ENCODE data around the gene STXBP5L.

Gene STXBP5L

DNA sequence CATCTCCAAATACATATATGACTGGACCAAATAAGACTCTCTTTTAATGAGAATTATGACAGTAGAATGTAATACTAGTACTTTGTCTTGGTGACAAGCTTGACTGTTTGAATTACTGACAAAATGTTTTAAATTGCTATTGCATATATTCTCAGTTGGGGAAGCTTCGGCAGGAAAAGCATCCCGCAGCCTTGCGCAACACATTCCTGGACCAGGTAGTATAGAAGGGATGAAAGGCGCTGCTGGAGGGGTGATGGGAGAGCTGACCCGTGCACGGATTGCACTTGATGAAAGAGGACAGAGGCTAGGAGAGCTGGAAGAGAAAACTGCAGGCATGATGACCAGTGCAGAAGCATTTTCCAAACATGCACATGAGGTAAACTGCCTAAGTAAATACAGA, 510.2 kb downstream of the STXBP5L start:
- no peak for TF ChIP-seq CTCF (IDR thresholded peaks at IDR 0.05; ENCODE audit: control insufficient read depth, extremely low read depth, insufficient read depth)
- H3K4me3 ChIP-seq (ENCODE audit: low read depth, low read length): no peak overlapping the region
- DNase-seq (ENCODE audit: low read depth): no peak

GRCh38 chr3:121424549-121424948, 516.5 kb downstream of the STXBP5L start:
- TF ChIP-seq CTCF (IDR thresholded peaks at IDR 0.05; ENCODE audit: control insufficient read depth, extremely low read depth, insufficient read depth): no peak
- H3K4me3 ChIP-seq (ENCODE audit: low read depth, low read length): no peak overlapping the region
- no peak for DNase-seq (ENCODE audit: low read depth)

DNA sequence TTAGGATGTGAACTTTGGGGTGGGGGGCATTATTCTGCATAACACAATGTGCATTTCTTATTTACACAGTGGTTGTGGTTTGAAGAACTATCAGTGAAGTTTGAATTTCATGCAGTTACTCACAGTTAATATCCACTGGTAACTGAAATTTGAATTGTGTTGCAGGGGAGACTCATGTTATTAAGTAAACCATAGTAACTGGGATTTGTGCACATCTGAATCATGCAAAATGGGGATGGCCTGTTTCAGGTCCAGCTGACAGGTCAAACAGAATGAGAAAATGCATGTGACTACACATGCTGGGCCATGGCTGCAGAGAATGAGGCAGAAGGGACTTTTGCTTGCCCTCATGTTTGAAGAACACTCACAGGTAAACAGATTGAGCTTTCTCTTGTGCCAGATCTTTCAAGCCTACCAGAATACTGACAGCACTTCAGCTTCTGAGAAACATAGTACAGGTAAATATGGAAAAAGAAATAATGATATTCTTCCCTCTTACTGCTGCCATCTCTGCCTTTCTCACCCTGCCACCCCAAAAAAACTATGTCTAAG, 522.7 kb downstream of the STXBP5L start:
- H3K4me3 ChIP-seq (ENCODE audit: low read depth, low read length): no peak overlapping the region
- no peak for TF ChIP-seq CTCF (IDR thresholded peaks at IDR 0.05; ENCODE audit: control insufficient read depth, extremely low read depth, insufficient read depth)
- DNase-seq (ENCODE audit: low read depth): no peak

GRCh38 chr3:121431726-121432517, 523.9 kb downstream of the STXBP5L start:
- no peak for TF ChIP-seq CTCF (IDR thresholded peaks at IDR 0.05; ENCODE audit: control insufficient read depth, extremely low read depth, insufficient read depth)
- H3K4me3 ChIP-seq (ENCODE audit: low read depth, low read length): no peak overlapping the region
- DNase-seq (ENCODE audit: low read depth): no peak

GRCh38 chr3:121436074-121436473, 528.1 kb downstream of the STXBP5L start:
- H3K4me3 ChIP-seq (ENCODE audit: low read depth, low read length): no peak overlapping the region
- TF ChIP-seq CTCF (IDR thresholded peaks at IDR 0.05; ENCODE audit: control insufficient read depth, extremely low read depth, insufficient read depth): no peak
- DNase-seq (ENCODE audit: low read depth): no peak

- peak; percentile 82 for DNase-seq (ENCODE audit: low read depth)
- no peak for TF ChIP-seq CTCF (IDR thresholded peaks at IDR 0.05; ENCODE audit: control insufficient read depth, extremely low read depth, insufficient read depth)
- no peak overlapping the region for H3K4me3 ChIP-seq (ENCODE audit: low read depth, low read length)
These were observed 528.6 kb downstream of the STXBP5L start for GRCh38 chr3:121436641-121437040.
